Stimulated activated CD8-positive, alpha-beta memory T cell treated with anti-CD3 and anti-CD28 coated beads, Interleukin-7, amount 100 ng/mL, for 48 hours (primary cell): ENCODE data around the gene BHLHA15.
A peak's percentile ranks its signal among the peaks of the same experiment; 100 is the strongest.

Experiments
- DNase-seq, 2 donors: peaks; one replicate each; pipeline ENCODE4 v3.0.0-alpha.2; 2020; ENCODE audit warnings: low read depth in 1 of 2; ENCODE audit errors: extremely low read depth in 1 of 2

Gene BHLHA15

GRCh38 chr7:98211221-98211675, at the start of gene BHLHA15:
BHLHA15 (plus strand) TSS chr7:98211439; CDS start chr7:98212310, 871 bp downstream.
- no peak for DNase-seq

GRCh38 chr7:98162758-98163157, 48.5 kb upstream of the BHLHA15 start:
- DNase-seq: no peak

- no peak for DNase-seq
Observed at GRCh38 chr7:98163269-98163668, 48.0 kb upstream of the BHLHA15 start.

DNA sequence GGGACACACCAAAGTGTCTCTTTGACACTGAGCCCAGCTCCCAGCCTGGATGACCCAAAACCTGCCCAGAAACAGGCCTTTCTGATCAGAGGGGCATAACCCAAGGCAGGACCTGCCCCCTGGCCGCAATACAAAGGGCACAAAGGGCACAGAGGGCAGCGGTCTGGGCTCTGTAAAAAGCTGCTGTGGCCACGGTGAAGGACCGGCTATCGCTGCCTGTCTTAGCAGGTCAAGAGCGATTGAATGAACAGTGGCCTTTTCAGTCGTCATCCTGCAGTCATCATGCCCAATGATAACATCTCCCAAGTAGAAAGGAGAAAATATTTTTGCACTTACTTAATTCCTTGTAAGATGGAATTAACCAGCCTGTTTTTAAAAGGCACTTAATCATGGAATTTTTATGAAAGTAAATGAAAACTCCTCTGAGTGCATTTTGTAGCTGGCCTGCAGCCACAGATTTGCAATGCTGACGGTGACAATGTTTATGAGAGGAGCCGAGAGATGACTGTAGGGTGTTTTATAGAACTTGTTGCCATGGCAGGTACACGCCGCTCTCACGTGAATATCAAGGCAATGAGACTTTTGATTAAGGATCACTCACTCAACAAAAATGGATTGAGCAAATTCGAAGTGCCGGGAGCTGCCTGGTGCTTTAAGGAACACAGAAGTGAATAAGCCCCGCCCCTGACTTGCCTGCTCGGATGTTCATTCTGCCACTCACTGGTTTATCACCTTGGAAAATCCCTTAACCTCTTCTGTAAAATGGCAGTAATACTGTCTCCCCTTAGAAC, 47.3 kb upstream of the BHLHA15 start:
- DNase-seq: no peak

- peak; percentile 11 to 23 for DNase-seq
Observed at GRCh38 chr7:98165827-98166667, 45.2 kb upstream of the BHLHA15 start.

- no peak for DNase-seq
Observed at GRCh38 chr7:98166668-98166970, 44.6 kb upstream of the BHLHA15 start.

GRCh38 chr7:98167653-98168052, 43.6 kb upstream of the BHLHA15 start:
- DNase-seq: no peak

GRCh38 chr7:98168181-98168903, 42.9 kb upstream of the BHLHA15 start:
- DNase-seq: peak in 1 of 2 donors; percentile 47

- DNase-seq: no peak
Observed at GRCh38 chr7:98168904-98169621, 42.2 kb upstream of the BHLHA15 start.

DNA sequence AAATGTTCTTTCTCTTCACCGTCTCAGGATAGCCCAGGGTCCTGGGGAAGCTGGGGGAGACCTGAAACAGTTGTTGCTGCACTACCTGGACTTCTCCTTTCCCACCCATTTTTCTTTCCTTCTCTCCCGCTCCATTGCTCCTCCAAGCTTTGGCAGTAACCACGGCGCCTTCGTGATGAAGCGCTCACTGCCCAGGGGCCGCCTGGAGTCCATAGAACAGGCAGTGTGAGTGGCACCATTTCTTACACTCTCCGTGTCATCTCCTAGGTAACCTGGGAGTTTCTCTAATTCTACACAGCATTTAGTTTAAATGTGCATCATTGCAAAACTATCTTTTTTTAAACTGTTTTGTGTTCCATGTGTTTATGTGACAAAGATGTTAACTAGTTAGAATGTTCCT, 40.3 kb upstream of the BHLHA15 start:
- no peak for DNase-seq

- DNase-seq: no peak
Observed at GRCh38 chr7:98171449-98171848, 39.8 kb upstream of the BHLHA15 start.

GRCh38 chr7:98174334-98175259, 36.6 kb upstream of the BHLHA15 start:
- no peak for DNase-seq

DNA sequence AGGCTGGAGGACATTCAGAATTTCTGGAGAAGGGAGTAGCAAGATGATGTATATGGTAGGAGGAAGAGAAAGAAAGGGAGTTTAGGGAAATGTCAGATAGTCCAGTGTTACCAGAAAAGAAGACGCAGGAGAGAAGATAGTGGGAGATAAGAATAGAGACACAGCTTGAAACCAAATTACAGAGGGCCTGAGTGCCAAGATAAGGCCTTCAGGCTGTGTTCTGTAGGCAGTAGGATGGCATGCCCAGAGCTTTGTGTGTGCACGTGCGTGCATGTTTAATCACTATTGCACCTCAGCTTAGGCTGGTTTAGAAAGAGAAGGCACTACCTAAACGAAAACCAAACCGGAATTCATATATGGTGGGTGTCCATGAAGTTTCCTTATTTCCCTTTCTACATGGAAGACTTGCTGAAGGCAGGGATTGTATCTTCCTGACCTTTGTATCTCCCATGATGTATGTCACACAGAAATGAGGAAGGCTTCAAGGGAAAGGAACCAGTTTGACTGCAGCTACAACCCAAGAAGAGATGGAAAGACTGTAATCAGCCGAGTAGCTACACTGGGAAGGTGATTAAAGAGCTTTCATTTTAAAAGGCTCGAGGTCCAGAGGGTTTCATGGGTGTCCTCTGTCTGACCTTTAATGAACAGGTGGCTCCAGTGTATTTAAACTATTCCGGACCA, 35.8 kb upstream of the BHLHA15 start:
- no peak for DNase-seq

GRCh38 chr7:98177553-98177952, 33.7 kb upstream of the BHLHA15 start:
- DNase-seq: no peak

DNA sequence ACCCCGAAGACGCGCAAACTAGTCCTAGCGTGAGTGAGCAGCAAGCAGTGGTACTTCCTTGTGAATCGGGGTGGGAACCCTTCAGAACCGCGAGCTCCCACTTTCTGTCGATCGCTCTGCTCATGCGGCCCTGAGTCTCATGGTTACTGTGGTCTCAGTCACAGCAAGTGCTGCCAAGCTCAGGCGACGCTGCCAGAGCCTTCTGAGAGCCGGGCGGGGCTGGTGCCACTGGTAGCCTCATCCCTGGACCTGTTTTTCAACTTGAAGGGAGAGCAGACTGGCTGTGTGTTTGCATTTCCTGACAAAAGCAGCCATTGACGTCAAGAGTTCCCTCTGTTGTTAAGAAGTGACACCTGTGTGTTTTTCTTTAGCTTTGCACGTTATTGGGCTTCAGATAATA, 32.9 kb upstream of the BHLHA15 start:
- no peak for DNase-seq

- no peak for DNase-seq
Observed at GRCh38 chr7:98178762-98179490, 32.3 kb upstream of the BHLHA15 start.

GRCh38 chr7:98180751-98181150, 30.5 kb upstream of the BHLHA15 start:
- no peak for DNase-seq

DNA sequence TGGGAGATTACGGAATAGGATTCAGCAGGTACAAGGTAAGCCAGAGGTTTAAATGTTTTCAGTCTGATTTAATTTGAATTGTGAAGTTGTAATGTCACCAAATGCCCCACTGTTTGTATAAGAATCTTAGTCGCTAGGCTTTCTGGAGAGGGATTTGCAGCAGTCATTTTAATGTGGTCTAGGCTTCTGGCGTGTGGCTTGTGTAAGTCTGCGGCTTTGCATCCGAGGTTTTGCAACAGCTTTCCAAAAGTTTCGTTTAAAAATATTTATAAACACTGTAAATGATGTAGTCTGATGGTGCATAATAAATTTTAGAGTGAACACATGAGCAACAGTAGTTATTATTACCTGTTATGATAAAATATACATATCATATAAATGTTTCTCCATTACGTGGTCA, 26.1 kb upstream of the BHLHA15 start:
- DNase-seq: no peak
